ENCODE measurements around the gene DUSP22.

GRCh38 chr6:384898-385297 is 92.6 kb downstream of the DUSP22 start:
- TF ChIP-seq CTCF (IDR thresholded peaks at IDR 0.05; ENCODE audit: low read depth, low read length, missing input control) = no peak
- TF ChIP-seq TAF1 (conservative IDR thresholded peaks at IDR 0.05) = no peak
- no peak for TF ChIP-seq EGR1 (IDR thresholded peaks at IDR 0.05; ENCODE audit: low read depth in 2 of 2)
- TF ChIP-seq GABPA (IDR thresholded peaks at IDR 0.05 in 1 of 2, conservative IDR thresholded peaks at IDR 0.05 in 1 of 2) = no peak
- TF ChIP-seq JUND (IDR thresholded peaks at IDR 0.05) = no peak
- TF ChIP-seq NR2F2 (IDR thresholded peaks at IDR 0.05) = no peak
- TF ChIP-seq HNF4G (IDR thresholded peaks at IDR 0.05) = no peak
- TF ChIP-seq MAX (IDR thresholded peaks at IDR 0.05) = no peak
